ENCODE measurements around the gene FARP2.

FARP2 gene

DNA sequence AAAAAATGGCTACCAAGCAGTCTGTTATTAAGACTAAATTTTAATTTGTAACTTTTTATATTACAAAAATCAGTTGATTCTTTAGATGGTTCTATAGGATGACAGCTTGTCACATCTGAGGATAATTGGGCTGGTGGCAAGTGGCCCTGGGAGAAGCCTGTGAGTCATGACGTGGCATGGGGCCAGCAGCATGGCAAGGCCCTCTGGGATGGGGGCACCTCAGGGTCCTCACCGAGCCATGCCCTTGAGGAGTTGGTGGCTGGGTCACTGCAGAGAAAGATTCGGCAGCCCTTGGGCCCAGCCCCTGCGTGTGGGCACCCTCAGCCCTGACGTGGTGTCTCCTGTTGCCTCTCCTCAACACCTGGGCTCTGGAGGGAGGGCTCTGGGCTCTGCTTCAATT, 102.6 kb downstream of the FARP2 start:
- Histone ChIP-seq H3K4me1 (ENCODE audit: insufficient read depth, low read length) (no peaks in the 10 kb centered on the region), H3K9ac (ENCODE audit: low read depth, low read length) (no peak overlapping the region), H3K9me3 (ENCODE audit: control insufficient read depth, insufficient read depth, low read length) (no peaks in the 10 kb centered on the region), H3K36me3 (ENCODE audit: insufficient read depth, low read length) (no peaks in the 10 kb centered on the region)

DNA sequence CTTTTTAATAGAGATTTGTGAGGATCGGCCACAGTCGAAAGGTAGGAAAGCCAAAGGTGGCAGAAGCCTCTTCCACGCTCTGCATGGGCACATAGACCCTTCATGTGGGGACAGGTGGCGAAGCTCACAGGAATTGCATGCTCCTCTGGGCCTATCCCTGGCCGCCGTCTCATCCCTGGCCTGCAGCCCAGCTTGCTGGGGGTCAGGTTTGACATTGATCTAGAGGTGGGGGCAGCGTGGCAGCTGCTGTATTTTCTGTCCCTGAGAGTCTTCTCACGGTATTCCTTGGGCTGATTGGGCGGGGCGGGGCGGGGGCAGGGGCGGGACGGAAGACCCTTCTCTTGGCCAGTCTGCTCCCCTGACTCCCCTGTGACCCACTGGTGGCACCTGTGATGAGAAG, 103.4 kb downstream of the FARP2 start:
- no peaks in the 10 kb centered on the region for H3K4me1 ChIP-seq (ENCODE audit: insufficient read depth, low read length)
- H3K36me3 ChIP-seq (ENCODE audit: insufficient read depth, low read length): no peaks in the 10 kb centered on the region
- no peak overlapping the region for H3K9ac ChIP-seq (ENCODE audit: low read depth, low read length)
- no peaks in the 10 kb centered on the region for H3K9me3 ChIP-seq (ENCODE audit: control insufficient read depth, insufficient read depth, low read length)

DNA sequence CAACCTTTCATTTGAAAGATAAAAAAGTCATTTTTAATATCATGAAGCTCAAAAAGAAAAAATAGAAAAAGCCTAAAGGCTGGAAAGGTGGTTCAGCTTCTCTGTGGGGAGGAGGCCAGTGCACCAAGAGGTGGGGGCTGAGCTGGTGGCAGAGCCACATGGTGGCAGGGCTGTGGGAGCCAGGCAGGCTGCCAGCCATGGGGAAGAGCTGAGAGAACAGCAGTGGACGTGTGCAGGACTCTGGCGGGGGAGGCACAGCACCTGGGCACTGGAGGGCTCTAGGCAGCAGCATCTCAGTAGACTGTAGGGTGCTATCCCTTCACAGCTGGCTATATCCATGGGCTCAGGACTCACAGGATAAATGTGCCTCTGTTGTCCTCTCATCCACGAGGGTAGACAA, 104.5 kb downstream of the FARP2 start:
- Histone ChIP-seq H3K4me1 (ENCODE audit: insufficient read depth, low read length) (no peaks in the 10 kb centered on the region), H3K9me3 (ENCODE audit: control insufficient read depth, insufficient read depth, low read length) (no peaks in the 10 kb centered on the region), H3K36me3 (ENCODE audit: insufficient read depth, low read length) (no peaks in the 10 kb centered on the region), H3K9ac (ENCODE audit: low read depth, low read length) (no peak overlapping the region)

DNA sequence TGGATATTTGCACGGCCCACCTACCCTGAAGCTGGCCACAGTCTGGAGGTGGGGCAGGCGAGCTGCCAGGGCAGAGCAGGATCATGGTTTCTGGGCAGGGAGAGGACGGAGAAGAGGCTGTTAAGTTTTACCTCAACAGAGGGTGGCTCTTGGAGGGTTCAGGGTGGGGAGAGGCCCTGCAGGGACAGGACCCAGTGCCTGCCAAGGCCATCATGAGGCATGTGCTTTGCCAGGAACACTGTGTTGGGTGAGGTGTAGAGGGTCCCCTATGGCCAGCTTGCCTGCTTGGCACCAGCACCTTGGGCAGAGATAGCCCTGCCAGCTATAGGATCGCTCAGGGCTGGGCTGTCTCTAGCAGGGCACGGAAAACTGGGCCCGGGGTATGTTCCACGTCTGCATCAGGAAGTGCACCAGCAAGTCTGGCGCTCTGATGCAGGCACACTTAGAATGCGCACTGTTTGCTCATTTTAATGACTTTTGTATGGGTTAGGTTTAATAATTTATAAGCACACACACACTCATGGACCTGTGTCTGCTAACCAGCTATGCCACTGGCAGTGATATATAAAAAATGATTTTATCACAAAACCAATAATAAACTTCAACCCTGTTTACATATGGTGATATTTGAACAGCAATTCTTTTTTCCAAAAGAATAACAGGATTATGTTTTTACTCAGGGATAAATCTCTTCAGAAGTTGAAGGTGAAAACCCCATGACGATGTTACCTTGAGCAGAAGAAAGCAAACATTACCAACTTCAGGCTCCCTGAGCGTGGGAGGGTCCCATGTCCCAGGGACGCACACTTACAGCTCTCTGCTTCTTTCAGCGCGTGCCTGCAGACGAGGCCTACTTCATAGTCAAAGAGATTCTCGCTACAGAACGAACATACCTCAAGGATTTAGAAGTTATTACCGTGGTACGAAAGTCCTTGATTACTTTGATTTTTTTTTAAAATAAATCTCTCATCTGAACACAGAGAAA, 105.9 kb downstream of the FARP2 start:
- H3K4me1 ChIP-seq (ENCODE audit: insufficient read depth, low read length): no peaks in the 10 kb centered on the region
- no peak overlapping the region for H3K9ac ChIP-seq (ENCODE audit: low read depth, low read length)
- no peaks in the 10 kb centered on the region for H3K9me3 ChIP-seq (ENCODE audit: control insufficient read depth, insufficient read depth, low read length)
- no peaks in the 10 kb centered on the region for H3K36me3 ChIP-seq (ENCODE audit: insufficient read depth, low read length)

DNA sequence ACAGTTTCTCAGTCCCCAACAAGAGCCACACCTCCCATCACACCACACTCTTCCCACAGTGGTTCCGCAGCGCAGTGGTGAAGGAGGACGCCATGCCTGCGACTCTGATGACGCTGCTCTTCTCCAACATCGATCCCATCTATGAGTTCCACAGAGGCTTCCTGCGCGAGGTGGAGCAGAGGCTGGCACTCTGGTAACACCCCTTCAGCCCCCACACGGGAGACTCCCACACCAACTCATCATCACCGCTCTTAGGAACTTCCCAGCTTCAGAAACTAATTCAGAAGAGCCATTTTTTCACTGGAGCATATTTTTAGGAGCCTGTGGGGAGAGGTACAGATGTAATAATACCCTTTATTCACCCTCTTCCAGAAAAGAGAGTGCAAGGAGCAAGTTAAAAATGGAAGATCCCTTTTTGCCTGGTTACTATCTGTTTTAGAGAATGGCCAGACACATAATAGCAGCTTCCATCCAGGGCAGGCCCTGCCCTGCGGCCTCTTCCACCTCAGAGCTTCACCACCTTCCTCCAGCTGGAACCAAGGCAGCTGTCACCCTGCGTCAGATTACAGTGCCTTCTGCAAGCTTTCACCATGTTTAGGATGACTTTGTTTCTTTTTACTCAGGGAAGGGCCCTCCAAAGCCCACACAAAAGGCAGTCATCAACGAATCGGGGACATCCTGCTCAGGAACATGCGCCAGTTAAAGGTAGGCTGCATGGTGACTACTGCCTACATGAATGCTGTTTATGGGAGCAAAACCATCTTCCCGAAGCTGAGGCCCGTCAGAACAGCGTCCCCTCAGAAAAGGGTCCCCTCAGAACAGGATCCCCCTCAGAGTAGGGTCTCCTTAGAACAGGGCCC, 107.4 kb downstream of the FARP2 start:
- Histone ChIP-seq H3K4me1 (ENCODE audit: insufficient read depth, low read length) (no peaks in the 10 kb centered on the region), H3K9me3 (ENCODE audit: control insufficient read depth, insufficient read depth, low read length) (no peaks in the 10 kb centered on the region), H3K36me3 (ENCODE audit: insufficient read depth, low read length) (no peaks in the 10 kb centered on the region), H3K9ac (ENCODE audit: low read depth, low read length) (no peak overlapping the region)

DNA sequence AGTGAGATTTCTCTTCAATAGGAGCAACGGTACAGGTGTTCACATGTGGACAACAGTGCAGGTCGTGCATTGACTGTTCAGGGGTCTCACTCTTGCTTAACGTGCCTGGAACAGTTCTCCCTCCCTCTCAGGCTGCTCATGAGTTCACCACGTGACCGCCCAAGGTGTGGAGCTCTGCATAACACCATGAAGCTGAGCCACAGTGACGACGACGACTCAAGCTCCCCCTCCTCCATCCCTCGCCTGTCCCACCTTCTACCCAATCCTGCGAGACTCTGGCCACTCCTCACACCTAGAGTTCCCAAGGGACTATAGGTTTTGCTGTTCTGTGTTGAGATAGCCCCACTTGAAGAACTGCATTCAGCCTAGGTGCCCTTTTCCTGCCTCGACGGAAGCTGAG, 109.5 kb downstream of the FARP2 start:
- H3K36me3 ChIP-seq (ENCODE audit: insufficient read depth, low read length): no peaks in the 10 kb centered on the region
- H3K4me1 ChIP-seq (ENCODE audit: insufficient read depth, low read length): no peaks in the 10 kb centered on the region
- H3K9ac ChIP-seq (ENCODE audit: low read depth, low read length): no peak overlapping the region
- no peaks in the 10 kb centered on the region for H3K9me3 ChIP-seq (ENCODE audit: control insufficient read depth, insufficient read depth, low read length)

DNA sequence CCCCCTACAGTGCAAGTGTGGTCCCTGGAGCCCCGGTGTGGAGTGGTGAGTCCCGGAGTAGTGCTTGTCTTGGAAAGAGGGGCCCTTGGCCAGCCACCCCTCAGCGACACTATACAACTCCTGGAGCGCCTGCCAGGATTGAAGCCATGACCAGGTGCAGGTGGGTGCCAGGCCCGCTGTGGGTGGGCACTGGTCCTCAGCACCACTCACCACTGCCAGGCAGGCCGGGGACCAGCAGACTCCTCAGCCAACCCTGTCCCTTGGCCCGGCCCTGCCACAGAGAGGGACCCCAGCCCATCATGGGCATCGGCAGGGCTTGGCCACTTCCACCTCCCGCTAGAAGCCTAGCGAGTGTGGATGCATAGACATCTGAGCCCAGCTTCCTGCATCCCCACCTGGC, 110.1 kb downstream of the FARP2 start:
- Histone ChIP-seq H3K9me3 (ENCODE audit: control insufficient read depth, insufficient read depth, low read length) (no peaks in the 10 kb centered on the region), H3K4me1 (ENCODE audit: insufficient read depth, low read length) (no peaks in the 10 kb centered on the region), H3K9ac (ENCODE audit: low read depth, low read length) (no peak overlapping the region), H3K36me3 (ENCODE audit: insufficient read depth, low read length) (no peaks in the 10 kb centered on the region)

DNA sequence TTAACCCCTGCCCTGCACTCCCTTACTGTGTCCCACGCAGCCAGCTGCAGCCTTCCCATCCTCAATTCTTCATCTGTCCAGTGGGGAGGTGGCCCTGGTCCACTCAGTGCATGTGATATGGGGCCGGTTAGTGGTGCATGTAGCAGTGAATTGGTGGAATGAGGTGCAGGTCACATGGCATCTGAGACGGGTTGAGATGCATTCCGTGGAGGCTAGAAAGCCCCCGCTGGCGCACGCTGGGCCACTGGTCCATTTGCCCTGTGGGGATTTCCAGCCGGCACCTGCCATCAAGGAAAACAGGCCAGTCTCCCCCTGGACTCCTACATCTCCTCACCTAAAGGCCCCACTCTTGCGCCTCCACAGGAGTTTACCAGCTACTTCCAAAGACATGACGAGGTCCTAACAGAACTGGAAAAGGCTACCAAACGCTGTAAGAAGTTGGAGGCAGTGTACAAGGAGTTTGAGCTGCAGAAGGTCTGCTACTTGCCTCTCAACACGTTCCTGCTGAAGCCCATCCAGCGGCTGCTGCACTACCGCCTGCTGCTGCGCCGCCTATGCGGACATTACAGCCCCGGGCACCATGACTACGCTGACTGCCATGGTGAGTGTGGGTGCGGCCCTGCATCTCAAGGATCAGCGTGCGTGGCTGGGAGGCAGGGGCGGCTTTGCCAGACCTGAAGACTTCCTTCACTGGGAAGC, 111.8 kb downstream of the FARP2 start:
- no peaks in the 10 kb centered on the region for H3K36me3 ChIP-seq (ENCODE audit: insufficient read depth, low read length)
- H3K9ac ChIP-seq (ENCODE audit: low read depth, low read length): no peak overlapping the region
- no peaks in the 10 kb centered on the region for H3K9me3 ChIP-seq (ENCODE audit: control insufficient read depth, insufficient read depth, low read length)
- no peaks in the 10 kb centered on the region for H3K4me1 ChIP-seq (ENCODE audit: insufficient read depth, low read length)

DNA sequence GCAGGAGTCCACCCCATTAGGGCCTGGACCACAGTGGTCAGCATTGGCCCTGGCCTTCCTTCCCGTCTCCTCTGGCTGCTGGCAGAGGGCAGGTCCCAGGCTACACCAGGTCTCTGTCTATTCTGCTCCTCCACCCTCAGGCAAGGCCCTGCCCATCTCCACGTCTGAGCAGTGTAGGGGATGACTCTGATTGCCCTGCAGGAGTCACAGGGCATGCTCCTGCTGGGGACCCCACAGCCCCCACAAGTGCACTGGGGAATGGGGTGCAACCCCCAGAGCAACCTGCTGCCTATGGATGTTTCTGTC, 112.3 kb downstream of the FARP2 start:
- H3K4me1 ChIP-seq (ENCODE audit: insufficient read depth, low read length): no peaks in the 10 kb centered on the region
- H3K36me3 ChIP-seq (ENCODE audit: insufficient read depth, low read length): no peaks in the 10 kb centered on the region

DNA sequence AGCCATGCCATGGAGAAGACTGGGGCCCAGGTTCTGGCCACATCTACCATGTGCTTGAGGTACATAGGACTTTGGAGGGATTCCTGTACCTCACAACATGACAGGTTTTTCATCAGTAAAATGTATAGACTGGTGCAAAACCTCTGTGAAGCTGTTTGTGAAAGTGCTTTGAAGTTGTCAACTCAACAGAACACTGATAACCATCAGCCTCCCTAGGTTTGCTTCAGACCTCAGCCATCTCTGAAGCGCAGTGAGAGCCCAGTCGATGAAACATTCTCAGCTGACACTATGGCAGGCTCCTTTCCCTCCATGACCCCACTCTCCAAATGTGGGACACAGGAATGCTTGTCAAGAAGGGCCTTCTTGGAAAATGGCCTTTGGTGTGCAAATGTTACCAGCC, 113.7 kb downstream of the FARP2 start:
- Histone ChIP-seq H3K9me3 (ENCODE audit: control insufficient read depth, insufficient read depth, low read length) (no peaks in the 10 kb centered on the region), H3K9ac (ENCODE audit: low read depth, low read length) (no peak overlapping the region), H3K36me3 (ENCODE audit: insufficient read depth, low read length) (no peaks in the 10 kb centered on the region), H3K4me1 (ENCODE audit: insufficient read depth, low read length) (no peaks in the 10 kb centered on the region)

More for the DNA sequence above, 112.3 kb downstream of the FARP2 start:
- Histone ChIP-seq H3K9me3 (ENCODE audit: control insufficient read depth, insufficient read depth, low read length) (no peaks in the 10 kb centered on the region), H3K9ac (ENCODE audit: low read depth, low read length) (no peak overlapping the region)

DNA sequence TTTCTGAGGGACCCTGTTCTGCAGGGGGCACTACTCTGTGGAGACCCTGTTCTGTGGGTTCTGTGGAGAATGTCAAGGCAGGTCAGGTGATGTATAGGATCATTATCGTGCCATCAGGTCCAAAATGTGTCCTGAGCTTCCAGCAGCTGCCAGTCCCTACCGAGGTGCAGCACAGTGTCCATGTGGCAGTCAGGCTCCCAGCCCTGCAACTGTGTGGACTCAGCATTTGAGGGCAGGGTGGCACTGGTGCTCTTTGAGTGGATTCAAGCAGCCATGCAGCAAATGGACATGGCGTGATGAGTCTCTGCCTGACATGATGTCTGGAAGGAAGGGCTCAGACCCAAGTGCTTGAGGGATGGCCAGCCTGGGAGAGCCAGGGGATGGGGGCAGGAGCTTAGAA, 117.3 kb downstream of the FARP2 start:
- no peaks in the 10 kb centered on the region for H3K4me1 ChIP-seq (ENCODE audit: insufficient read depth, low read length)
- H3K36me3 ChIP-seq (ENCODE audit: insufficient read depth, low read length): no peaks in the 10 kb centered on the region
- H3K9me3 ChIP-seq (ENCODE audit: control insufficient read depth, insufficient read depth, low read length): no peaks in the 10 kb centered on the region
- no peak overlapping the region for H3K9ac ChIP-seq (ENCODE audit: low read depth, low read length)

DNA sequence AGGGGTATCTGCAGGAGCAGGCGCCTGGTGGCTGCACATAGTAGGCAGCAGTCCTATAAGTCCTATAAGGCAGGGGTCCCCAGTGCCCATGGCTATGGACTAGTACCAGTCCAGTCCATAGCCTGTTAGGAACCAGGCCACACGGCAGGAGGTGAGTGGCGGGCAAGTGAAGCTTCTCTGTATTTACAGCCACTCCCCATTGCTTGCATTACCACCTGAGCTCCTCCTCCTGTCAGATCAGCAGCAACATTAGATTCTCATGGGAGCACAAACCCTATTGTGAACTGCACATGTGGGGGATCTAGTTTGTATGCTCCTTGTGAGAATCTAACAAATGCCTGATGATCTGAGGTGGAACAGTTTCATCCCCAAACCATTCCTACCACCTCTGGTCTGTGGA, 119.2 kb downstream of the FARP2 start:
- Histone ChIP-seq H3K4me1 (ENCODE audit: insufficient read depth, low read length) (no peaks in the 10 kb centered on the region), H3K9ac (ENCODE audit: low read depth, low read length) (no peak overlapping the region)

DNA sequence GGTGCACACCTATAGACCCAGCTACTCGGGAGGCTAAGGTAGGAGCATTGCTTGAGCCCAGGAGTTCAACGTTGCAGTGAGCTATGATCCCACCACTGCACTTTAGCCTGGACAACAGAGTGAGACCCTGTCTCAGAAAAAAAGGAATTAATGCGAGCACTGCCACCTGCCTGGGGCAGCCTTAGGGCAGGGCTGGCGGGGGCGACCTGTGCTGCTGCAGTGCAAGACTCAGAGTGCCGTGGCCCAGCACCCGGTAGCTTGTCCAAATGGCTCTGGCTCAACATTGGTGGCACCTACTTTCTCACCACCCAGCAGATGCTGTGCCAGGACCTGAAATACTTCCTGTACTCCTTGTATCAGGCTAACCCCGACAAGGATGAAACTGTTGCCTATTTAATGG, 122.1 kb downstream of the FARP2 start:
- Histone ChIP-seq H3K9ac (ENCODE audit: low read depth, low read length) (no peak overlapping the region), H3K9me3 (ENCODE audit: control insufficient read depth, insufficient read depth, low read length) (no peaks in the 10 kb centered on the region), H3K4me1 (ENCODE audit: insufficient read depth, low read length) (no peaks in the 10 kb centered on the region), H3K36me3 (ENCODE audit: insufficient read depth, low read length) (no peaks in the 10 kb centered on the region)

More for the DNA sequence above, 119.2 kb downstream of the FARP2 start:
- no peaks in the 10 kb centered on the region for H3K9me3 ChIP-seq (ENCODE audit: control insufficient read depth, insufficient read depth, low read length)
- no peaks in the 10 kb centered on the region for H3K36me3 ChIP-seq (ENCODE audit: insufficient read depth, low read length)

DNA sequence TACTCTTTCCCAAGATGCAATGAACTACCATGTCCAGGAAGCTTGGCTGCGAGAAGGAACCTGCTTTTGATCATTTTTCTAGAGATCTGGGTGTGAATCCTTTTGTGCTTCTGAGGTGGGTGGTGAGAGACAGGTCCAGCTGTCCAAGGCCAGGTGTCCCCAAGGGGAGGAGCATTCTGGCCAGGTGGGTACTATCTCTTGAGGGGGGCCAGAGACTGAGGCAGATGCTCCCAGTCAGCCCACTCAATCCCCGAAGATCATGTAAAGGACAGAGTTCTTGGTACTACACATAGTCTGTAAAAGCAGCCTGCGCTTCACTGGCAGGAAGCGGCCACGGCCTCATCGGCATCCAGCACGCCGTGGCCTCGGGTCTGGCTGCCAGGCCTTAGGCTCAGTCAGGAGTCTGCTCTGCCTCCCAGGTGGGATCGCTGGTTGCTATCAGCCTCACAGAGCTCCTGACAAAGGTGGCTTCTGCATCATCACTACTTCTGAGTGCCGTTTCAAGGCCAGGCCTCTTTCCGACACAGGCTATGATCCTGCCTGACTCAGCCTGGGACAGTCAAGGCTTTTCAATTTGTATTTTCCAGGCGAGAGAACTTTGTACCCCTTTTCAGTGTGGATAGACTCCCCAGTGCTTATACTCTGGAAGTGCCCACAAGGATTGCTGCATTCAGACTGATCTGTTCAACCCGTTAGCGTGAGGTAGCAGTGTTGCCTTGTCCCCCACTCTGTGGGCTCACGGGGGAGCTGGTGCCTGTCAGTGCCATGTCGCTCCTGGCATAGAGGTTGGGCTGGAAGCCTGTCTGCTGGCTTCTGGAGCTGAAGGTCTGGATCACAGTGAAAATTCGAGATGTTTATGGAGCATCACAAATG, 123.2 kb downstream of the FARP2 start:
- Histone ChIP-seq H3K36me3 (ENCODE audit: insufficient read depth, low read length) (no peaks in the 10 kb centered on the region), H3K9me3 (ENCODE audit: control insufficient read depth, insufficient read depth, low read length) (no peaks in the 10 kb centered on the region), H3K9ac (ENCODE audit: low read depth, low read length) (no peak overlapping the region), H3K4me1 (ENCODE audit: insufficient read depth, low read length) (no peaks in the 10 kb centered on the region)

Measured in ES-I3 (cell line).